Naive B cell (primary cell): ENCODE measurements around the gene PDHB. TPM values are rescaled to one million over a fixed set of nuclear protein-coding genes. Genes with fewer than 3 reads are reported as not detected.

Experiments used
- ATAC-seq, 2 donors: fragments of 150-1000 bp; cut with Tn5 transposase; 2 replicates each; pipeline ENCODE4 v1.10.0; 2021; ENCODE audit warnings: low read depth in 2 of 2, mild to moderate bottlenecking in 2 of 2, moderate library complexity in 2 of 2
- DNase-seq: peaks from one replicate; pipeline ENCODE4 v3.0.0; 2022
- H3K27ac Mint-ChIP-seq, 6 donors: one replicate each; pipeline ENCODE4 v1.8.0; 2020 to 2022; ENCODE audit warnings: mild to moderate bottlenecking in 6 of 6, mixed read lengths in 6 of 6, moderate library complexity in 5 of 6, inconsistent platforms in 2 of 6
- H3K27me3 Mint-ChIP-seq, 3 donors: one replicate each; pipeline ENCODE4 v1.8.0; 2021 to 2022; ENCODE audit warnings: mixed read lengths in 3 of 3, mild to moderate bottlenecking in 1 of 3
- H3K36me3 Mint-ChIP-seq, 2 donors: one replicate each; pipeline ENCODE4 v1.8.0; 2020 to 2022; ENCODE audit warnings: mixed read lengths in 2 of 2, inconsistent platforms in 1 of 2, mild to moderate bottlenecking in 1 of 2
- H3K4me1 Mint-ChIP-seq, 3 donors: one replicate each; pipeline ENCODE4 v1.8.0; 2020 to 2022; ENCODE audit warnings: mixed read lengths in 3 of 3, inconsistent platforms in 1 of 3, mild to moderate bottlenecking in 1 of 3, moderate library complexity in 1 of 3
- H3K4me3 Mint-ChIP-seq, 8 donors: one replicate each; pipeline ENCODE4 v1.8.0; 2020 to 2022; ENCODE audit warnings: mild to moderate bottlenecking in 8 of 8, mixed read lengths in 8 of 8, moderate library complexity in 8 of 8, inconsistent platforms in 2 of 8
- H3K9me3 Mint-ChIP-seq, 7 donors: one replicate each; pipeline ENCODE4 v1.8.0; 2020 to 2022; ENCODE audit warnings: mixed read lengths in 7 of 7, mild to moderate bottlenecking in 5 of 7, inconsistent platforms in 2 of 7, moderate library complexity in 1 of 7
- polyA plus RNA-seq, 6 donors: library from polyadenylated mRNA; unstranded; fragments of 300-500 nt; fragmentation: Illumina TruSeq; gene quantifications; one replicate each; pipeline ENCODE4 v1.2.3, GENCODE V29; 2021; ENCODE audit warnings: low read depth in 6 of 6

PDHB gene
- polyA plus RNA-seq, 6 donors from 2014 or later: 84.4 to 157 (median 101) TPM

- ATAC-seq: no peak
- Mint-ChIP-seq H3K27ac (peak overlapping the region in 4 of 6 donors; percentile 15 to 92 (median 88)), H3K9me3 (no peaks in the 10 kb centered on the region), H3K27me3 (no peaks in the 10 kb centered on the region), H3K4me3 (peak overlapping the region in 1 of 8 donors; percentile 21), H3K36me3 (peaks cover 35 to 38% of the 10 kb centered on the region in 2 donors), H3K4me1 (peaks cover 26 to 65% (median 39%) of the 10 kb centered on the region in 3 donors)
- DNase-seq: no peak
Measured at GRCh38 chr3:58411036-58411435, 22.6 kb downstream of the PDHB start.

GRCh38 chr3:58409663-58410062 lies 24.0 kb downstream of the PDHB start:
- Mint-ChIP-seq H3K27me3 (no peaks in the 10 kb centered on the region), H3K4me3 (no peak overlapping the region), H3K27ac (peak overlapping the region in 3 of 6 donors; percentile 16 to 87 (median 83)), H3K36me3 (peaks cover 35 to 38% of the 10 kb centered on the region in 2 donors), H3K4me1 (peaks cover 26 to 65% (median 37%) of the 10 kb centered on the region in 3 donors), H3K9me3 (no peaks in the 10 kb centered on the region)
- DNase-seq: no peak
- ATAC-seq: no peak

GRCh38 chr3:58408906-58409305 lies 24.7 kb downstream of the PDHB start:
- Mint-ChIP-seq H3K4me3 (no peak overlapping the region), H3K27ac (peak overlapping the region in 5 of 6 donors; percentile 34 to 92 (median 89))
- peak; percentile 28 to 43 for ATAC-seq

GRCh38 chr3:58404396-58404795 lies 29.2 kb downstream of the PDHB start:
- H3K27ac Mint-ChIP-seq: peak overlapping the region in 5 of 6 donors; percentile 52 to 72 (median 70)
- no peaks in the 10 kb centered on the region for H3K27me3 Mint-ChIP-seq
- peaks cover 10 to 74% (median 16%) of the 10 kb centered on the region in 3 donors for H3K4me1 Mint-ChIP-seq
- H3K9me3 Mint-ChIP-seq: no peaks in the 10 kb centered on the region
- no peak overlapping the region for H3K4me3 Mint-ChIP-seq
- peaks cover 25 to 27% of the 10 kb centered on the region in 2 donors for H3K36me3 Mint-ChIP-seq
- ATAC-seq: no peak
- DNase-seq: no peak

More at GRCh38 chr3:58408906-58409305, 24.7 kb downstream of the PDHB start:
- H3K36me3 Mint-ChIP-seq: peaks cover 35 to 40% of the 10 kb centered on the region in 2 donors
- H3K9me3 Mint-ChIP-seq: no peaks in the 10 kb centered on the region
- no peaks in the 10 kb centered on the region for H3K27me3 Mint-ChIP-seq
- no peak for DNase-seq
- H3K4me1 Mint-ChIP-seq: peaks cover 26 to 62% (median 30%) of the 10 kb centered on the region in 3 donors

GRCh38 chr3:58403513-58404109 lies 30.0 kb downstream of the PDHB start:
- no peaks in the 10 kb centered on the region for H3K27me3 Mint-ChIP-seq
- peak overlapping the region in 1 of 8 donors; percentile 87 for H3K4me3 Mint-ChIP-seq
- DNase-seq (no peak), ATAC-seq (no peak)
- peak overlapping the region in 5 of 6 donors; percentile 7 to 70 (median 51) for H3K27ac Mint-ChIP-seq
- peaks cover 2 to 67% (median 8%) of the 10 kb centered on the region in 3 donors for H3K4me1 Mint-ChIP-seq
- peaks cover 17 to 19% of the 10 kb centered on the region in 2 donors for H3K36me3 Mint-ChIP-seq
- no peaks in the 10 kb centered on the region for H3K9me3 Mint-ChIP-seq

GRCh38 chr3:58398669-58399333 lies 34.8 kb downstream of the PDHB start:
- no peak for ATAC-seq
- H3K36me3 Mint-ChIP-seq: peaks cover 0 to 10% of the 10 kb centered on the region in 2 donors

GRCh38 chr3:58394339-58394738 lies 39.3 kb downstream of the PDHB start:
- Mint-ChIP-seq H3K36me3 (peaks cover 8 to 13% of the 10 kb centered on the region in 2 donors), H3K27me3 (no peaks in the 10 kb centered on the region), H3K9me3 (no peaks in the 10 kb centered on the region), H3K27ac (peak overlapping the region in 3 of 6 donors; percentile 51 to 59 (median 54)), H3K4me1 (peaks cover 0 to 10% (median 0%) of the 10 kb centered on the region in 3 donors), H3K4me3 (no peak overlapping the region)
- ATAC-seq: no peak
- no peak for DNase-seq

More at GRCh38 chr3:58398669-58399333, 34.8 kb downstream of the PDHB start:
- Mint-ChIP-seq H3K27me3 (no peaks in the 10 kb centered on the region), H3K27ac (peak overlapping the region in 1 of 6 donors; percentile 87), H3K4me1 (peaks cover 0 to 42% (median 3%) of the 10 kb centered on the region in 3 donors), H3K4me3 (no peak overlapping the region), H3K9me3 (no peaks in the 10 kb centered on the region)
- DNase-seq: no peak

- no peak for ATAC-seq
- peak overlapping the region in 2 of 6 donors; percentile 32 to 44 for H3K27ac Mint-ChIP-seq
Measured at GRCh38 chr3:58392181-58392580, 41.5 kb downstream of the PDHB start.

GRCh38 chr3:58391156-58391865 lies 42.3 kb downstream of the PDHB start:
- DNase-seq (no peak), ATAC-seq (no peak)
- Mint-ChIP-seq H3K9me3 (no peaks in the 10 kb centered on the region), H3K36me3 (peaks cover 10 to 14% of the 10 kb centered on the region in 2 donors), H3K4me1 (peaks cover 26 to 27% (median 27%) of the 10 kb centered on the region in 3 donors), H3K4me3 (no peak overlapping the region), H3K27ac (peak overlapping the region in 5 of 6 donors; percentile 3 to 67 (median 59)), H3K27me3 (no peaks in the 10 kb centered on the region)

More at GRCh38 chr3:58392181-58392580, 41.5 kb downstream of the PDHB start:
- Mint-ChIP-seq H3K4me3 (no peak overlapping the region), H3K4me1 (peaks cover 19 to 23% (median 19%) of the 10 kb centered on the region in 3 donors), H3K27me3 (no peaks in the 10 kb centered on the region), H3K9me3 (no peaks in the 10 kb centered on the region), H3K36me3 (peaks cover 13 to 14% of the 10 kb centered on the region in 2 donors)
- DNase-seq: no peak

GRCh38 chr3:58388550-58389091 lies 45.0 kb downstream of the PDHB start:
- Mint-ChIP-seq H3K27ac (peak overlapping the region in 5 of 6 donors; percentile 11 to 74 (median 65)), H3K36me3 (peaks cover 5 to 22% of the 10 kb centered on the region in 2 donors), H3K27me3 (no peaks in the 10 kb centered on the region), H3K4me3 (peak overlapping the region in 1 of 8 donors; percentile 24), H3K9me3 (no peaks in the 10 kb centered on the region), H3K4me1 (peaks cover 37 to 52% (median 44%) of the 10 kb centered on the region in 3 donors)
- DNase-seq: no peak
- no peak for ATAC-seq

GRCh38 chr3:58387650-58388546 lies 45.7 kb downstream of the PDHB start:
- ATAC-seq: no peak
- Mint-ChIP-seq H3K27me3 (no peaks in the 10 kb centered on the region), H3K27ac (peak overlapping the region; percentile 55 to 87 (median 79)), H3K36me3 (peaks cover 5 to 22% of the 10 kb centered on the region in 2 donors), H3K4me1 (peaks cover 37 to 55% (median 44%) of the 10 kb centered on the region in 3 donors), H3K4me3 (no peak overlapping the region), H3K9me3 (no peaks in the 10 kb centered on the region)
- DNase-seq: no peak

GRCh38 chr3:58386626-58387365 lies 46.8 kb downstream of the PDHB start:
- no peak for DNase-seq
- peaks cover 36 to 55% (median 44%) of the 10 kb centered on the region in 3 donors for H3K4me1 Mint-ChIP-seq
- H3K4me3 Mint-ChIP-seq: peak overlapping the region in 1 of 8 donors; percentile 6
- H3K27ac Mint-ChIP-seq: peak overlapping the region in 5 of 6 donors; percentile 67 to 87 (median 84)
- no peaks in the 10 kb centered on the region for H3K9me3 Mint-ChIP-seq
- no peaks in the 10 kb centered on the region for H3K27me3 Mint-ChIP-seq
- H3K36me3 Mint-ChIP-seq: peaks cover 9 to 22% of the 10 kb centered on the region in 2 donors
- no peak for ATAC-seq
